ENCODE data around the gene PCSK2.

The PCSK2 gene

GRCh38 chr20:17444091-17444490 is 217.3 kb downstream of the PCSK2 start:
- no peak for DNase-seq (ENCODE audit: low read depth in 2 of 2)

- no peak for DNase-seq (ENCODE audit: low read depth in 2 of 2)
Measured at GRCh38 chr20:17445543-17445942, 218.7 kb downstream of the PCSK2 start.

DNA sequence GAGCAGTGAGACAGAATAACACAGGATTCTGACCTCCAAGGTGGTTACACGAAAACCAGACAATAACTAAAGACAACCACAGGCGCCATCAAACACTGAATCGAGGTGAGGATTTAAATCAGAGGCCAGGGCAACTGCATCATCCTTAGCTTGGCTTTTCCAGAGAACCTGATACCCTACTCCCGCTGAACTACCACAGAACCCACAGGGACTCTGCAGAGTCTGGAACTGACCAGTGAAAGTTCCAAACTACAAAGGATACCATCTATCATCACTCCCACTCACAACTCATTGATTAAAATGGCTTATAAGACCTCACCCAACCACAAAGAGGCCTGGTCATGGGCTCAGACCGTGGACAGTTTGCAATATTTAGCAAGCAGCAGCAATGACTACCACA is 219.3 kb downstream of the PCSK2 start:
- DNase-seq (ENCODE audit: low read depth in 2 of 2): no peak

DNA sequence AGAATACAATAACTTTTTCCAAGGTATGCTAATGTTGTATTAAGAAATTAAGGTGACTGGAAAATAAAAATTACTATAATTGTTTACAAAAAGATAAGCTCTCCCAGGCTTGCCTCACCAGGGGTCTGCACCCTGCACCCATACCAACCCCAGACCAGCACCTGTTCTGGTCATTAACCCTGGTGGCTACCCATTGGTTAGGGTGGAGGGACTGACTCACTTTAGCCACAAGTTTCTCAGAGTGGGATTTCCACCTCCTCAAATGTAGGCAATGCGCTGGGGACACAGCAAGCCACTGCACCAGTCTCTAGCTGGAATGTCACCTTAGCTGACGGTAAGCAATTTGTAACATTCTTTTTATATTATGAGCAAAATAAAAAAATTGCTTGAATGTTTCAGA is 221.2 kb downstream of the PCSK2 start:
- DNase-seq (ENCODE audit: low read depth in 2 of 2): no peak

DNA sequence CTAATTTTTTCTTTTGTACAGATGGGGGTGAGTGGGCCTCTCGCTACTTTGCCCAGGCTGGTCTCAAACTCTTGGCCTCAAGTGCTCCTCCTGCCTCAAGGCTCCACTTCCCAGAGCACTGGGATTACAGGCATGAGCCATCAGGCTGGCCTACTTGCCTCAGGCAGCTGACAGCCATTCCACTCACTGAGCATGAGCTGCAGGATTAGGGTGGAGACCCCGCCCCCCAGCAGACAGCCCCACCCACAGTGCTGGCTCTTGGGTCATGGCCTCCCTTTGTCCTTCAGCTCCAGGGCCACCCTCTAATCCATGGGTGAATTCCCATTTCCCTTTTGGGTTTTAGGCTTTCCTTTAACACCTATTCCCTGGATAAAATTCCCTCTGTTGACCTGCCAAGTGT is 222.2 kb downstream of the PCSK2 start:
- no peak for DNase-seq (ENCODE audit: low read depth in 2 of 2)

- DNase-seq (ENCODE audit: low read depth in 2 of 2): no peak
Measured at GRCh38 chr20:17452441-17452840, 225.6 kb downstream of the PCSK2 start.

- DNase-seq (ENCODE audit: low read depth in 2 of 2): no peak
Measured at GRCh38 chr20:17453592-17453991, 226.8 kb downstream of the PCSK2 start.

- DNase-seq (ENCODE audit: low read depth in 2 of 2): no peak
Measured at GRCh38 chr20:17456279-17456678, 229.4 kb downstream of the PCSK2 start.

DNA sequence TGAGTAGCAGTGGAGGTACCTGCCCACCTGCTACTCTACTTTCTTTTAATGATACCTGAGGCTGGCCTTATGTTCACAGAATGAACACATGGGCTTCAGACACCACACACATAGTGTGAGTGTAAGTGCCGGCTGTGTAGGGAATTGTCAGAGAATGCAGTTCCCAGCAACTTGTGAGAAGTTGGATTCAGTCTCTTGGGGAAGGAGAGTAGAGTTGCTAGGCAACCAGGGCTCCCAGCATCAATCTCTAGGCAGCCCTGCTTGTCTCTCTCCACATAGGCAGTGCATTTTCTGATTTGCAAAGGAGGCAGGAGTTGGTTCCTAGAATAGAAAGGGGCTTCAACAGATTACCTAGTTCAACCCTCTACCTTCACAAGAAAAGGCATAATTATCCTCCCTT is 230.2 kb downstream of the PCSK2 start:
- DNase-seq (ENCODE audit: low read depth in 2 of 2): no peak

- DNase-seq (ENCODE audit: low read depth in 2 of 2): peak; percentile 6 to 25
Measured at GRCh38 chr20:17457588-17458190, 230.8 kb downstream of the PCSK2 start.

DNA sequence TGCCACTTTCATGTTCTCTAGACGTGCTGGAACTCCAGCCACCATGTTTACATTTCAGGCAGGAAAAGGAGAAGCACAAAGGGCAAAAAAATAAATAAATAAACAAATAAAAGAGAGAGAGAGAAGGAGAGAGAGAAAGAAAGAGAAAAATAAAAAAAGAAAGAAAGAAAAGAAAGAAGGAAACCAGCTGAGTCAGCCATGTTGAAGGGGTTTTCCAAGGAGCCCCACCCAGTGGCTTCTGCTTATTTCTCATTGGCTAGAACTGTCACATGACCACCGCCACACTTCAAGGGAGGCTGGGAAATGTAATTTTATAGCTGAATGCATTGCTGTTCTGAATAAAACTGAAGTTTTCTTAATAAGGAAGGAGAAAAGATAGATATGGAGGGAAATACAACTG is 233.3 kb downstream of the PCSK2 start:
- no peak for DNase-seq (ENCODE audit: low read depth in 2 of 2)

DNA sequence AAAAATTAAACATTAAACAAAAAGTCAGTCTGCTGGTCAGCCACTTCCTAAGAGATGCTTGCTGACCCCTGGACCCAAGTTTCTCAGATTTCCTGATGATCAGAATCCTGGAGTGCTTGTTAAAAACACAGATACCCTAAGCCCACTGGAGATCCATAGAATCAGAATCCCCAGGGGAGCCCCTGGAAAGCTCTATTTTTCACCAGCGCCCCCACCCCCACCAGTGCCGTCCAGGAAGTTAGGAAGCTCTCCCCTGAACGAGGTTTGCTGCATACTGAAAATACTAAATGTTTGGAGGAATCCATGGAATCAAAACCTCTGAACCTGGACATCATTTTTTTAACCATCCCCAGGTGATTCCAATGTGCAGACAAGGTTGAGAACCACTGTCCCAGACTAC is 235.1 kb downstream of the PCSK2 start:
- no peak for DNase-seq (ENCODE audit: low read depth in 2 of 2)

- peak in 1 of 2 experiments; percentile 4 for DNase-seq (ENCODE audit: low read depth in 2 of 2)
Measured at GRCh38 chr20:17463711-17464110, 236.9 kb downstream of the PCSK2 start.

DNA sequence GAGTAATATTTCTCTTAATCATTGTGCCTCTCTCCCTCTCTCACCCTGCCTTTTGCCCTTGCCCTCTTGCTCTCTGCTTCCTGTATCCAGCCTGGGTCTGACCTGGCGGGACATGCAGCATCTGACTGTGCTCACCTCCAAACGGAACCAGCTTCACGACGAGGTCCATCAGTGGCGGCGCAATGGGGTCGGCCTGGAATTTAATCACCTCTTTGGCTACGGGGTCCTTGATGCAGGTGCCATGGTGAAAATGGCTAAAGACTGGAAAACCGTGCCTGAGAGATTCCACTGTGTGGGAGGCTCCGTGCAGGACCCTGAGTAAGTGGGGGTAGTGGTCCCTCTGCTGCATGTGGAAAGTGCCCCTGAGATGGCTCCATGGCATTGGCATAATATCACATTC is 238.4 kb downstream of the PCSK2 start:
- DNase-seq (ENCODE audit: low read depth in 2 of 2): no peak

DNA sequence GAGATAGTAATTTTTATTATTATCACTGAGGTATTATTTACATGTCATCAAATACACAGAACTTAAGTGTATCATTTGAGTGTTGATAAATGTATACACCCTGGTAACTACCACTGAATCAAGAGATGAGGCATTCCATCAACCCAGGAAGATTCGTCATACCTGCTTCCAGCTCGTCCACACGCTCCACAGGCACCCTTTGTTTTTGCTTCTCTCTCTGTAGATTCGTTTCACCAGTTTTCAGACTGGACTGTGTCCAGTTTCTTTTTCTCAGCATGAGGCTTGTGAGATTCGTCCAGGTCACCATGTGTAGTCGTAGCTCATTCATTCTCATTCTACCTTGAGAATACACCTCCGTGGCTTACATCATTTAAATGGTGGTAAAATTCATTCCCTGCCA is 239.8 kb downstream of the PCSK2 start:
- no peak for DNase-seq (ENCODE audit: low read depth in 2 of 2)

- DNase-seq (ENCODE audit: low read depth in 2 of 2): no peak
Measured at GRCh38 chr20:17467120-17467655, 240.3 kb downstream of the PCSK2 start.

GRCh38 chr20:17468073-17468840 is 241.4 kb downstream of the PCSK2 start:
- no peak for DNase-seq (ENCODE audit: low read depth in 2 of 2)

- no peak for DNase-seq (ENCODE audit: low read depth in 2 of 2)
Measured at GRCh38 chr20:17469246-17470030, 242.6 kb downstream of the PCSK2 start.

- no peak for DNase-seq (ENCODE audit: low read depth in 2 of 2)
Measured at GRCh38 chr20:17470521-17470920, 243.7 kb downstream of the PCSK2 start.

GRCh38 chr20:17470973-17471372 is 244.1 kb downstream of the PCSK2 start:
- no peak for DNase-seq (ENCODE audit: low read depth in 2 of 2)

DNA sequence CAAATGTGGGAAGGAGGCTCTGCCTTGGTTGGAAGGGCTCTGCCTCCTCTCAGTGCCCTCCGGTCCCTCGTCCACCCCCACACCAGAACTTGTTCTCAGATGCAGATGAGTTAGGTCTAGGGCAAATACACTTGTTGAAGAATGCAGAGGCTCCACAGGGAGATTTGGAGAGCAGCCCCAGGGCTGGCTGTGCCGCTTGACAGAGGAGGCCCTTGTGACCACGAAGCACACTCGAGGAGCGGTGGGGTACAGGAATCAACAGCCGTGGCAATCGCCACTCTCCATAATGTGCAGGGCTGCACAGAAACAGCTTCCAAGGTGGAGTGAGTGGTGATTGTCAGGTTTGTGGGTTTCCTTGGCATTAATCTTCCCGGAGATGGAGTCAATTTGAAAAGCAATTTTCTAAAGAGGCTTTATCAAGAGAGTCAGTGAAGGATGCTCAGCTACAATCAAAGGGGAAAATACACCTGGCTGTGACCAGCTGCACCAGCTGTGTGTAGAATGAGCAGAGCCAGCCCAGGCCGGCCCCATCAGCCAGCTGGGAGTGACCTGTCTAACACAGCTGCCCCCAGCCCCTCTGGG is 244.9 kb downstream of the PCSK2 start:
- no peak for DNase-seq (ENCODE audit: low read depth in 2 of 2)

GRCh38 chr20:17473659-17474058 is 246.8 kb downstream of the PCSK2 start:
- DNase-seq (ENCODE audit: low read depth in 2 of 2): no peak
